Heart left ventricle (tissue), 13 donors: ENCODE measurements around the gene GCGR.

Experiments
- POLR2A ChIP-seq, 2 donors: fragments of 450-650 bp; IDR thresholded peaks; one replicate each; pipeline ENCODE4 v1.6.1; 2017; ENCODE audit warnings: antibody characterized with exemption in 2 of 2, mild to moderate bottlenecking in 2 of 2, moderate library complexity in 2 of 2
- TF ChIP-seq, protein P1 (sequence below), 12 donors: fragments of 200-600 bp; sonication (generic) in 4 of 12; IDR thresholded peaks; one replicate each; pipeline versions ENCODE4 v1.5.0 to v1.8.0; 2018 to 2022; ENCODE audit warnings: antibody characterized with exemption in 12 of 12, mild to moderate bottlenecking in 5 of 12
- donor health status: ischemic (EF 13 %, LVEDD 7.1; RV severe dilation, severe dysfunction).
- donor health status: DM: no; HTN: yes; CAD: no.
- donor health status: DM: no; HTN: no; CAD: no.
- donor health status: ischemic (EF 25% LVEDD 6.9; RV normal size, moderate dysfunction).
- donor health status: ischemic (EF 25% LVEDD 5.7; RV mildly dilated, moderate dysfunction).
- donor health status: ischemic (EF 35%, LVEDD 5.7; RV mildly dilated, moderate dysfunction).
- donor health status: nonischemic (EF 11% LVEDD 7.7; RV severe dilation, severe dysfunction).
- donor health status: DM: yes; HTN: yes; CAD: no.
- donor health status: PGD.
- donor health status: ischemic (EF 29% LVEDD 5.4; RV normal size, mild dysfunction).
- donor health status: nonischemic (EF 23%, LVEDD 6.1; RV moderate dilation, normal function).

GRCh38 chr17:81810476-81810875, 6.5 kb downstream of the GCGR start:
- no peak for TF ChIP-seq POLR2A (IDR thresholded peaks at IDR 0.05)
- TF ChIP-seq, protein P1, sequence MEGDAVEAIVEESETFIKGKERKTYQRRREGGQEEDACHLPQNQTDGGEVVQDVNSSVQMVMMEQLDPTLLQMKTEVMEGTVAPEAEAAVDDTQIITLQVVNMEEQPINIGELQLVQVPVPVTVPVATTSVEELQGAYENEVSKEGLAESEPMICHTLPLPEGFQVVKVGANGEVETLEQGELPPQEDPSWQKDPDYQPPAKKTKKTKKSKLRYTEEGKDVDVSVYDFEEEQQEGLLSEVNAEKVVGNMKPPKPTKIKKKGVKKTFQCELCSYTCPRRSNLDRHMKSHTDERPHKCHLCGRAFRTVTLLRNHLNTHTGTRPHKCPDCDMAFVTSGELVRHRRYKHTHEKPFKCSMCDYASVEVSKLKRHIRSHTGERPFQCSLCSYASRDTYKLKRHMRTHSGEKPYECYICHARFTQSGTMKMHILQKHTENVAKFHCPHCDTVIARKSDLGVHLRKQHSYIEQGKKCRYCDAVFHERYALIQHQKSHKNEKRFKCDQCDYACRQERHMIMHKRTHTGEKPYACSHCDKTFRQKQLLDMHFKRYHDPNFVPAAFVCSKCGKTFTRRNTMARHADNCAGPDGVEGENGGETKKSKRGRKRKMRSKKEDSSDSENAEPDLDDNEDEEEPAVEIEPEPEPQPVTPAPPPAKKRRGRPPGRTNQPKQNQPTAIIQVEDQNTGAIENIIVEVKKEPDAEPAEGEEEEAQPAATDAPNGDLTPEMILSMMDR (IDR thresholded peaks at IDR 0.05): no peak
